Prostate gland (tissue), 2 donors: ENCODE data around the gene RASGRF2. TPM values are rescaled to one million over a fixed set of nuclear protein-coding genes. Genes with fewer than 3 reads are reported as not detected.

ENCODE experiments used
- DNase-seq: peaks from one replicate; pipeline ENCODE4 v3.0.0-alpha.2; 2019; ENCODE audit warnings: low spot score
- H3K27ac ChIP-seq, 2 donors: fragments of 200-600 bp; sonication (generic); 2 replicates each; pipeline ENCODE4 v1.5.1; 2017 to 2019
- H3K27me3 ChIP-seq: fragments of 200-600 bp; sonication (generic); replicated peaks from 2 replicates; pipeline ENCODE4 v1.5.1; 2019; ENCODE audit not compliant: insufficient read depth
- H3K36me3 ChIP-seq, 2 donors: fragments of 200-600 bp; sonication (generic); 1 replicate in 1 of 2; 2 replicates in 1 of 2; pipeline versions ENCODE4 v1.5.1 to v1.8.1; 2017 to 2019
- H3K4me1 ChIP-seq: fragments of 200-600 bp; sonication (generic); replicated peaks from 2 replicates; pipeline ENCODE4 v1.5.1; 2019
- H3K4me3 ChIP-seq, 2 donors: fragments of 200-600 bp; sonication (generic); 2 replicates each; pipeline ENCODE4 v1.5.1; 2017 to 2019
- H3K9me3 ChIP-seq: fragments of 200-600 bp; sonication (generic); 2 replicates; pipeline ENCODE4 v1.5.1; 2017
- POLR2A ChIP-seq: fragments of 450-650 bp; IDR thresholded peaks from one replicate; pipeline ENCODE4 v1.6.1; 2016; ENCODE audit warnings: antibody characterized with exemption, mild to moderate bottlenecking
- POLR2AphosphoS5 ChIP-seq: sonication (generic); formaldehyde crosslinking; IDR thresholded peaks from one replicate; pipeline ENCODE4 v1.6.1; 2017; ENCODE audit warnings: antibody characterized with exemption
- WGBS: methylation state at CpG from one replicate; pipeline ENCODE4 v1.1.5; 2018; 5-methylcytosine and 5-hydroxymethylcytosine counted together
- intact Hi-C: fragments of 100-400 bp; cut with DNase I; formaldehyde crosslinking; loops from one replicate; pipeline ENCODE4 v1.14.2; 2022
- total RNA-seq, 2 donors: library from RNA; depleted of rRNA; stranded (reverse); fragments of >200 nt; gene quantifications; one replicate each; pipeline ENCODE4 v1.1.0, GENCODE V29; 2016
- TF ChIP-seq, protein P1 (sequence below), 4 experiments: fragments of 200-600 bp in 2 of 4; fragments of 450-650 bp in 2 of 4; sonication (generic) in 2 of 4; IDR thresholded peaks; 1 replicate in 3 of 4; 2 replicates in 1 of 4; pipeline ENCODE4 v1.5.1; 2016 to 2019; ENCODE audit warnings: antibody characterized with exemption in 4 of 4, mild to moderate bottlenecking in 2 of 4, moderate library complexity in 2 of 4

The RASGRF2 gene
- total RNA-seq, 2 donors from 2014 or later, result 3.0 to 7.6 TPM

DNA sequence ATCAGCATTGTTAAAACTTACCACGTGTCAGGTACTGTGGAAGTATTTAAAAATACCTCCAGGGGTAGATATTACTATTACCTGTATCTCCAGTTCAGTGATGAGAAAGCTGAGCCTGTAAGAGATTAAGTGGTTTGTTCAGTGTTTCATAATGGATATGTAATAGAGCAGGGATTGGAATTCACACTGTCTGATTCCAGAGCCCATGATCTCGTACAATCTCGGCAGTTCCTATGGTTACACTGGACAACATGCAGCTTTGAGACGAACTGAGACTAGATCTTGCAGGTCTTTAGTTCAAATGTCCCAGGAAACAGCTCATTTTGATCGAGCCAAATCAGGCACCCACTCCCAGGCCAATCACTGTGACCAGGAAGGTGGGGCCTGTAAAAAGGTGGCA, 8.8 kb upstream of the RASGRF2 start:
- WGBS, result 89% methylated on average over 5 of the region's 5 CpGs
- H3K36me3 ChIP-seq, result no peaks in the 10 kb centered on the region
- intact Hi-C loops, result loop anchor here (10.0 kb wide), 1 partner anchor 213 kb away; no protein-coding TSS in a partner anchor

DNA sequence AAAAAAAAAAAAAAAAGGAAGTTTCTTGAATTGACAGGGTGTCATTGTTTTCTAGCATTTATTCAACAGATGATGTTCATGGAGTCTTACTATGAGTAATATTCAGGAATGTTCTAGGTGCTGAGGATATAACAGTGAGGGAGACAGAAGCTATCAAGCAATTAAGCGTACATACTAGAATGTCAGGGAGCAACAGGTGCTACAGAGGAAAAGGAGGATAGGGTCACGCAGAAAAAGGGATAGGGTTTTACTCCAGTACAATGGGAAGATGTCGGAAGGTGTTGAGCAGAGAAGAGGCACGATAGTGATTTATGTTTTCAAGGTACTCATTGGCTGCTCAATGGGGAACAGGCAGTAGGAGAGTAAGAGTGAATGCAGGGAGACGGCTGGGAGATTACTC, 6.6 kb upstream of the RASGRF2 start:
- WGBS, result 90% methylated on average over 5 of the region's 5 CpGs
- H3K4me3 ChIP-seq, result no peak overlapping the region
- no peak for DNase-seq
- H3K4me1 ChIP-seq, result no peaks in the 10 kb centered on the region
- intact Hi-C loops, result loop anchor here (10.0 kb wide), 1 partner anchor 211 kb away; no protein-coding TSS in a partner anchor
- TF ChIP-seq POLR2A, result no peak
- TF ChIP-seq, protein P1, sequence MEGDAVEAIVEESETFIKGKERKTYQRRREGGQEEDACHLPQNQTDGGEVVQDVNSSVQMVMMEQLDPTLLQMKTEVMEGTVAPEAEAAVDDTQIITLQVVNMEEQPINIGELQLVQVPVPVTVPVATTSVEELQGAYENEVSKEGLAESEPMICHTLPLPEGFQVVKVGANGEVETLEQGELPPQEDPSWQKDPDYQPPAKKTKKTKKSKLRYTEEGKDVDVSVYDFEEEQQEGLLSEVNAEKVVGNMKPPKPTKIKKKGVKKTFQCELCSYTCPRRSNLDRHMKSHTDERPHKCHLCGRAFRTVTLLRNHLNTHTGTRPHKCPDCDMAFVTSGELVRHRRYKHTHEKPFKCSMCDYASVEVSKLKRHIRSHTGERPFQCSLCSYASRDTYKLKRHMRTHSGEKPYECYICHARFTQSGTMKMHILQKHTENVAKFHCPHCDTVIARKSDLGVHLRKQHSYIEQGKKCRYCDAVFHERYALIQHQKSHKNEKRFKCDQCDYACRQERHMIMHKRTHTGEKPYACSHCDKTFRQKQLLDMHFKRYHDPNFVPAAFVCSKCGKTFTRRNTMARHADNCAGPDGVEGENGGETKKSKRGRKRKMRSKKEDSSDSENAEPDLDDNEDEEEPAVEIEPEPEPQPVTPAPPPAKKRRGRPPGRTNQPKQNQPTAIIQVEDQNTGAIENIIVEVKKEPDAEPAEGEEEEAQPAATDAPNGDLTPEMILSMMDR (IDR thresholded peaks at IDR 0.05), result no peak
- no peak for TF ChIP-seq POLR2AphosphoS5
- H3K27me3 ChIP-seq, result peaks cover 2% of the 10 kb centered on the region
- H3K9me3 ChIP-seq, result no peaks in the 10 kb centered on the region
- H3K36me3 ChIP-seq, result no peaks in the 10 kb centered on the region
- no peak overlapping the region for H3K27ac ChIP-seq

More for the DNA sequence above, 8.8 kb upstream of the RASGRF2 start:
- Histone ChIP-seq H3K9me3 (no peaks in the 10 kb centered on the region), H3K4me3 (no peak overlapping the region), H3K27me3 (peaks cover 2% of the 10 kb centered on the region), H3K27ac (no peak overlapping the region), H3K4me1 (no peaks in the 10 kb centered on the region)
- DNase-seq, result no peak
- TF ChIP-seq, protein P1 (IDR thresholded peaks at IDR 0.05), result no peak
- TF ChIP-seq POLR2AphosphoS5, result no peak
- no peak for TF ChIP-seq POLR2A

DNA sequence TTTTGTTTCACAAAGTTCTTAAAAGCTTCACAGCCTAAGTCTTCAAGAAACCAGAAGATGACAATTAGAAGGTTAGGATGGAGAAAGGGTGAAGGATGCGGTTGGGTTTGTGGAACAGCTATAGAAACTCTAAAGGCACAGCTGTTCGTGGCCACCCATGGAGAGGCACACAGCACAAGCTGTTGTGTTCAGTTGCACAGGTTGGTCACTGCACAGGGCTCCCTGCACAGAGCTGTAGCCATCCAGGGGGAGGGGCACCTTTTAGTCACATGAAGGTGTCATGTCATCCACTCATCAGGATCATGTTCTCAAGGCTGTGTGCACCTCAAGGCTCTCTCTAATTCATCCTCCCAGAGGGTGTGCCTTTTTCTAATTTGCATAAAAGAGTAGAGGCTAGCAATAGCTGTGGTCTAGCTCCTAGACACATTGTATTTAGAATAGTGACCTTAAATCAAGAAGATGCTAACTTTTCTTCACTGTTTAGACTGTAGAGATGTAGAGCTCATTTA, 5.0 kb upstream of the RASGRF2 start:
- no peak for DNase-seq
- H3K27me3 ChIP-seq, result peaks cover 2% of the 10 kb centered on the region
- intact Hi-C loops, result loop anchor here (10.0 kb wide), 1 partner anchor 210 kb away; no protein-coding TSS in a partner anchor
- TF ChIP-seq, protein P1 (IDR thresholded peaks at IDR 0.05), result no peak
- TF ChIP-seq POLR2A, result no peak
- TF ChIP-seq POLR2AphosphoS5, result no peak
- H3K4me1 ChIP-seq, result no peaks in the 10 kb centered on the region
- no peaks in the 10 kb centered on the region for H3K9me3 ChIP-seq
- H3K4me3 ChIP-seq, result no peak overlapping the region
- 96% methylated on average over 2 of the region's 2 CpGs for WGBS
- H3K36me3 ChIP-seq, result no peaks in the 10 kb centered on the region
- H3K27ac ChIP-seq, result no peak overlapping the region

DNA sequence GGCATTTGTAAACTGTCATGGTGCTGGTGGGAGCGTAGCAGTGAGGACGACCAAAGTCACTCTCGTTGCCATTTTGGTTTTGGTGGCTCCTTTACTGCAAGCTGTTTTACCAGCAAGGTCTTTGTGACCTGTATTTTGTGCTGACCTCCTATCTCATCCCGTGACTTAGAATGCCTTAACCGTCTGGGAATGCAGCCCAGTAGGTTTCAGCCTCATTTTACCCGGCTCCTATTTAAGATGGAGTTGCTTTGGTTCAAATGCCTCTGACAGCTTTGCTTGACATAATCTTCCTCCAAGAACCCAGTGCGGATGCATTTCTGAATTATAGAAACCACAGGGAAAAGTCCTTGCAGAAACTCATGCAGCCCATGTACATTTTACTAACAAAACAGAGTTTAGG, 3.9 kb upstream of the RASGRF2 start:
- H3K9me3 ChIP-seq, result no peaks in the 10 kb centered on the region
- no peak overlapping the region for H3K4me3 ChIP-seq
- no peaks in the 10 kb centered on the region for H3K36me3 ChIP-seq
- intact Hi-C loops, result loop anchor here (10.0 kb wide), 1 partner anchor 209 kb away; no protein-coding TSS in a partner anchor
- WGBS, result 73% methylated on average over 7 of the region's 7 CpGs
- H3K27me3 ChIP-seq, result peaks cover 2% of the 10 kb centered on the region
- no peak for DNase-seq
- TF ChIP-seq POLR2AphosphoS5 (no peak), POLR2A (no peak)
- TF ChIP-seq, protein P1 (IDR thresholded peaks at IDR 0.05), result no peak
- no peaks in the 10 kb centered on the region for H3K4me1 ChIP-seq
- H3K27ac ChIP-seq, result no peak overlapping the region
